ENCODE data around the gene OSBPL6.

OSBPL6 gene

GRCh38 chr2:178379162-178380004 lies 185.1 kb downstream of the OSBPL6 start:
- no peak for TF ChIP-seq CTCF (IDR thresholded peaks at IDR 0.05; ENCODE audit: insufficient read depth, low read depth, low read length, missing control alignments)
- H3K4me3 ChIP-seq (ENCODE audit: low read depth, low read length), result no peak overlapping the region
- DNase-seq (ENCODE audit: low read depth), result no peak

- TF ChIP-seq CTCF (IDR thresholded peaks at IDR 0.05; ENCODE audit: insufficient read depth, low read depth, low read length, missing control alignments), result no peak
- no peak overlapping the region for H3K4me3 ChIP-seq (ENCODE audit: low read depth, low read length)
- no peak for DNase-seq (ENCODE audit: low read depth)
Observed at GRCh38 chr2:178380763-178381162, 186.5 kb downstream of the OSBPL6 start.

GRCh38 chr2:178383718-178384117 lies 189.4 kb downstream of the OSBPL6 start:
- no peak overlapping the region for H3K4me3 ChIP-seq (ENCODE audit: low read depth, low read length)
- DNase-seq (ENCODE audit: low read depth), result no peak
- TF ChIP-seq CTCF (IDR thresholded peaks at IDR 0.05; ENCODE audit: insufficient read depth, low read depth, low read length, missing control alignments), result no peak

- DNase-seq (ENCODE audit: low read depth), result no peak
- no peak overlapping the region for H3K4me3 ChIP-seq (ENCODE audit: low read depth, low read length)
- no peak for TF ChIP-seq CTCF (IDR thresholded peaks at IDR 0.05; ENCODE audit: insufficient read depth, low read depth, low read length, missing control alignments)
Observed at GRCh38 chr2:178385595-178386148, 191.4 kb downstream of the OSBPL6 start.

GRCh38 chr2:178386986-178387597 lies 192.8 kb downstream of the OSBPL6 start:
- TF ChIP-seq CTCF (IDR thresholded peaks at IDR 0.05; ENCODE audit: insufficient read depth, low read depth, low read length, missing control alignments), result no peak
- DNase-seq (ENCODE audit: low read depth), result no peak
- H3K4me3 ChIP-seq (ENCODE audit: low read depth, low read length), result no peak overlapping the region

- no peak for TF ChIP-seq CTCF (IDR thresholded peaks at IDR 0.05; ENCODE audit: insufficient read depth, low read depth, low read length, missing control alignments)
Observed at GRCh38 chr2:178388287-178388686, 194.0 kb downstream of the OSBPL6 start.

More at GRCh38 chr2:178388287-178388686, 194.0 kb downstream of the OSBPL6 start:
- DNase-seq (ENCODE audit: low read depth), result no peak
- no peak overlapping the region for H3K4me3 ChIP-seq (ENCODE audit: low read depth, low read length)
